ENCODE results near the gene FHIP1A. TPM values are rescaled to one million over a fixed set of nuclear protein-coding genes. Genes with fewer than 3 reads are reported as not detected.

Gene FHIP1A
- total and polyA plus RNA-seq, 9 of the 15 experiments (the other 6 are each of a cell fraction or from before 2014, with no cell fraction given), result 0.01 to 0.95 (median 0.04) TPM; not detected in 4

DNA sequence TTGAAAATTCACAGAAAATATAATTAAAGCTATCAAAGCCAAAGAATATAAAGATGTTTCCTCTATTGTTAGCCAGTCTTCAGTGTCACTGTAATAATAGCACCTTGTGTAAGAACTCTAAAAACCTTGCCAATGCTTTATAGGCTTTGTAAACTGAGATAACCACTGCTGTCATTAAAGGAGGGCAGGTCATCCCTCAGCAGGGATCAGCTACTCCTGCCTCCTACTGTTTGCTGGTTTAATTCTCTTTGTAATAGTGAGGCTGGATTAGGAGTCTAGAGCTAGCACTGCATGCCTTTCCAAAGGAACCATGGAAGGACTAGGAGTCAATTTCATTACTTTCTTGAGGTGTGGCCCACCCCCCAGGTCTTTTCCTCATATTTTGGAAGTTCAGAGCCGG, 46.2 kb downstream of the FHIP1A start:
- no peak for TF ChIP-seq RBM22 (IDR thresholded peaks at IDR 0.05; ENCODE audit: low read depth, low read length, poor library complexity, severe bottlenecking)
- no peak for TF ChIP-seq MAFF (IDR thresholded peaks at IDR 0.05; ENCODE audit: low read length)
- no peak for TF ChIP-seq TSC22D4 (tag; IDR thresholded peaks at IDR 0.05)
- TF ChIP-seq KDM1A (IDR thresholded peaks at IDR 0.05), result no peak
- TF ChIP-seq ZNF146 (CRISPR knock-in tag; IDR thresholded peaks at IDR 0.05; ENCODE audit: unreplicated experiment), result no peak
- TF ChIP-seq ZNF699 (CRISPR knock-in tag; IDR thresholded peaks at IDR 0.05; ENCODE audit: insufficient replicate concordance), result no peak
- TF ChIP-seq ZNF431 (CRISPR knock-in tag; IDR thresholded peaks at IDR 0.05), result no peak
- no peak for TF ChIP-seq PML (IDR thresholded peaks at IDR 0.05; ENCODE audit: low read length)
- TF ChIP-seq RBM34 (IDR thresholded peaks at IDR 0.05; ENCODE audit: borderline replicate concordance, insufficient read depth, low read length), result no peak
- TF ChIP-seq NFIC (IDR thresholded peaks at IDR 0.05), result no peak
- TF ChIP-seq, protein P1, sequence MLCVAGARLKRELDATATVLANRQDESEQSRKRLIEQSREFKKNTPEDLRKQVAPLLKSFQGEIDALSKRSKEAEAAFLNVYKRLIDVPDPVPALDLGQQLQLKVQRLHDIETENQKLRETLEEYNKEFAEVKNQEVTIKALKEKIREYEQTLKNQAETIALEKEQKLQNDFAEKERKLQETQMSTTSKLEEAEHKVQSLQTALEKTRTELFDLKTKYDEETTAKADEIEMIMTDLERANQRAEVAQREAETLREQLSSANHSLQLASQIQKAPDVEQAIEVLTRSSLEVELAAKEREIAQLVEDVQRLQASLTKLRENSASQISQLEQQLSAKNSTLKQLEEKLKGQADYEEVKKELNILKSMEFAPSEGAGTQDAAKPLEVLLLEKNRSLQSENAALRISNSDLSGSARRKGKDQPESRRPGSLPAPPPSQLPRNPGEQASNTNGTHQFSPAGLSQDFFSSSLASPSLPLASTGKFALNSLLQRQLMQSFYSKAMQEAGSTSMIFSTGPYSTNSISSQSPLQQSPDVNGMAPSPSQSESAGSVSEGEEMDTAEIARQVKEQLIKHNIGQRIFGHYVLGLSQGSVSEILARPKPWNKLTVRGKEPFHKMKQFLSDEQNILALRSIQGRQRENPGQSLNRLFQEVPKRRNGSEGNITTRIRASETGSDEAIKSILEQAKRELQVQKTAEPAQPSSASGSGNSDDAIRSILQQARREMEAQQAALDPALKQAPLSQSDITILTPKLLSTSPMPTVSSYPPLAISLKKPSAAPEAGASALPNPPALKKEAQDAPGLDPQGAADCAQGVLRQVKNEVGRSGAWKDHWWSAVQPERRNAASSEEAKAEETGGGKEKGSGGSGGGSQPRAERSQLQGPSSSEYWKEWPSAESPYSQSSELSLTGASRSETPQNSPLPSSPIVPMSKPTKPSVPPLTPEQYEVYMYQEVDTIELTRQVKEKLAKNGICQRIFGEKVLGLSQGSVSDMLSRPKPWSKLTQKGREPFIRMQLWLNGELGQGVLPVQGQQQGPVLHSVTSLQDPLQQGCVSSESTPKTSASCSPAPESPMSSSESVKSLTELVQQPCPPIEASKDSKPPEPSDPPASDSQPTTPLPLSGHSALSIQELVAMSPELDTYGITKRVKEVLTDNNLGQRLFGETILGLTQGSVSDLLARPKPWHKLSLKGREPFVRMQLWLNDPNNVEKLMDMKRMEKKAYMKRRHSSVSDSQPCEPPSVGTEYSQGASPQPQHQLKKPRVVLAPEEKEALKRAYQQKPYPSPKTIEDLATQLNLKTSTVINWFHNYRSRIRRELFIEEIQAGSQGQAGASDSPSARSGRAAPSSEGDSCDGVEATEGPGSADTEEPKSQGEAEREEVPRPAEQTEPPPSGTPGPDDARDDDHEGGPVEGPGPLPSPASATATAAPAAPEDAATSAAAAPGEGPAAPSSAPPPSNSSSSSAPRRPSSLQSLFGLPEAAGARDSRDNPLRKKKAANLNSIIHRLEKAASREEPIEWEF (CRISPR knock-in tag; IDR thresholded peaks at IDR 0.05), result no peak
- no peak for TF ChIP-seq TAF1 (IDR thresholded peaks at IDR 0.05; ENCODE audit: control insufficient read depth, extremely low read depth, insufficient read depth, low read length, severe bottlenecking)
- DNase-seq (ENCODE audit: extremely low read depth in 1 of 4, low spot score in 3 of 4) (no peak), FAIRE-seq (no peak), ATAC-seq (no peak)
- Histone ChIP-seq H3K4me1 (replicated peaks in 1 of 2; ENCODE audit: control insufficient read depth in 2 of 2, insufficient read depth in 2 of 2, low read length in 2 of 2) (no peaks in the 10 kb centered on the region), H3K27ac (ENCODE audit: extremely low read depth, low read depth, low read length) (no peak overlapping the region), H4K20me1 (replicated peaks; ENCODE audit: control insufficient read depth, insufficient read depth, low read length) (no peaks in the 10 kb centered on the region), H3K9me1 (ENCODE audit: control insufficient read depth, insufficient read depth, low read length) (no peaks in the 10 kb centered on the region), H3K36me3 (ENCODE audit: control insufficient read depth, insufficient read depth, low read length) (no peaks in the 10 kb centered on the region), H3K9me3 (replicated peaks; ENCODE audit: control insufficient read depth, insufficient read depth, low read depth, low read length) (no peaks in the 10 kb centered on the region), H3K79me2 (ENCODE audit: control insufficient read depth, insufficient read depth, low read length) (no peaks in the 10 kb centered on the region), H3K4me2 (ENCODE audit: insufficient read depth, low read length) (no peak overlapping the region), H3K27me3 (ENCODE audit: control insufficient read depth in 2 of 2, insufficient read depth in 2 of 2, low read length in 2 of 2) (0 out of 5 replicates have a peak, but pooled peaks cover 0 to 5% of the 10 kb centered on the region in 2 experiments), H3K9ac (ENCODE audit: insufficient read depth in 1 of 2, low read depth in 2 of 2, low read length in 2 of 2) (no peak overlapping the region), H3K4me3 (no peak overlapping the region), H2AFZ (ENCODE audit: low read depth, low read length) (no peak overlapping the region)
- in situ Hi-C loops (cut with MboI), result no loop called here
- intact Hi-C loops (cut with micrococcal nuclease), result no loop called here
- ChIA-PET POLR2A (no interaction called here), CTCF (ENCODE audit: low intra/inter-chr PET ratio) (no interaction called here)
- BruUV-seq (replicated peaks), result no TSS peak
- 0% methylated on average over 1 of the region's 1 CpG for WGBS (ENCODE audit: insufficient coverage, low coverage, missing lambda C conversion rate)
